GM13976 (cell line): Measurements from ENCODE around the gene AMN.

Source experiments
- DNase-seq: peaks from one replicate; pipeline ENCODE4 v3.0.0; 2012; ENCODE audit warnings: low spot score
- CTCF ChIP-seq: IDR thresholded peaks from 2 replicates; pipeline ENCODE4 v1.5.1; 2012; ENCODE audit warnings: borderline replicate concordance, mild to moderate bottlenecking; ENCODE audit not compliant: insufficient read depth; ENCODE audit errors: extremely low read depth, missing control alignments, control extremely low read depth
- in situ Hi-C: fragments of 300-500 bp; cut with MboI; formaldehyde crosslinking; loops from one replicate; pipeline ENCODE4 v1.12.0; 2022; ENCODE audit warnings: low sequenced_read_pairs, mixed read lengths, inconsistent platforms; ENCODE audit not compliant: unreplicated experiment

The AMN gene

GRCh38 chr14:102913341-102914211 lies 8.9 kb upstream of the AMN start:
- TF ChIP-seq CTCF = no peak
- DNase-seq = no peak
- in situ Hi-C loops = loop anchor here (10.0 kb wide), 1 partner anchor 219 kb away; no protein-coding TSS in a partner anchor

GRCh38 chr14:102914474-102915291 lies 7.8 kb upstream of the AMN start:
- in situ Hi-C loops = loop anchor here (10.0 kb wide), 1 partner anchor 220 kb away; no protein-coding TSS in a partner anchor
- DNase-seq = no peak
- TF ChIP-seq CTCF = no peak

GRCh38 chr14:102915292-102916110 lies 7.0 kb upstream of the AMN start:
- DNase-seq = no peak
- TF ChIP-seq CTCF = no peak
- in situ Hi-C loops = loop anchor here (10.0 kb wide), 1 partner anchor 221 kb away; no protein-coding TSS in a partner anchor

- in situ Hi-C loops = loop anchor here (10.0 kb wide), 1 partner anchor 222 kb away; no protein-coding TSS in a partner anchor
- no peak for TF ChIP-seq CTCF
- DNase-seq = no peak
These were observed 6.0 kb upstream of the AMN start for GRCh38 chr14:102916347-102917055.

- in situ Hi-C loops = loop anchor here (10.0 kb wide), 1 partner anchor 222 kb away; no protein-coding TSS in a partner anchor
- DNase-seq = no peak
- TF ChIP-seq CTCF = no peak
These were observed 5.4 kb upstream of the AMN start for GRCh38 chr14:102917056-102917385.
